Spleen (tissue), 11 donors: Measurements from ENCODE around the gene CMTM7. TPM values are rescaled to one million over a fixed set of nuclear protein-coding genes. Genes with fewer than 3 reads are reported as not detected.

ENCODE experiments used
- DNase-seq: peaks from one replicate; pipeline ENCODE4 v3.0.0-alpha.2; 2020
- H3K27ac ChIP-seq, 8 donors: fragments of 200-600 bp; sonication (generic) in 7 of 8; 1 replicate in 4 of 8; 2 replicates in 4 of 8; pipeline versions ENCODE4 v1.5.0 to v1.8.0; 2016 to 2021; ENCODE audit warnings: inconsistent platforms in 4 of 8, mild to moderate bottlenecking in 4 of 8, moderate library complexity in 1 of 8
- H3K27me3 ChIP-seq, 7 donors: fragments of 200-600 bp; sonication (generic) in 6 of 7; replicated peaks in 1 of 7; 1 replicate in 4 of 7; 2 replicates in 3 of 7; pipeline versions ENCODE4 v1.5.0 to v1.8.0; 2016 to 2021; ENCODE audit warnings: inconsistent platforms in 3 of 7, mild to moderate bottlenecking in 1 of 7
- H3K36me3 ChIP-seq, 6 donors: fragments of 200-600 bp; sonication (generic) in 5 of 6; 1 replicate in 4 of 6; 2 replicates in 2 of 6; pipeline versions ENCODE4 v1.5.0 to v1.8.0; 2016 to 2021; ENCODE audit warnings: inconsistent platforms in 2 of 6
- H3K4me1 ChIP-seq, 6 donors: fragments of 200-600 bp; sonication (generic) in 5 of 6; 1 replicate in 3 of 6; 2 replicates in 3 of 6; pipeline versions ENCODE4 v1.5.0 to v1.8.0; 2016 to 2021; ENCODE audit warnings: inconsistent platforms in 3 of 6
- H3K4me3 ChIP-seq, 8 donors: fragments of 200-600 bp; sonication (generic) in 7 of 8; 1 replicate in 4 of 8; 2 replicates in 4 of 8; pipeline versions ENCODE4 v1.5.0 to v1.8.0; 2016 to 2021; ENCODE audit warnings: inconsistent platforms in 4 of 8, mild to moderate bottlenecking in 4 of 8, moderate library complexity in 2 of 8
- H3K9me3 ChIP-seq, 8 donors: fragments of 200-600 bp; sonication (generic) in 7 of 8; 1 replicate in 4 of 8; 2 replicates in 4 of 8; pipeline versions ENCODE4 v1.5.0 to v1.8.0; 2016 to 2021; ENCODE audit warnings: inconsistent platforms in 4 of 8
- CTCF ChIP-seq, 11 experiments: fragments of 200-600 bp in 7 of 11; fragments of 450-650 bp in 4 of 11; sonication (generic) in 4 of 11; IDR thresholded peaks in 8 of 11; conservative IDR thresholded peaks in 3 of 11; 1 replicate in 7 of 11; 2 replicates in 4 of 11; pipeline versions ENCODE4 v1.4.0 to v1.8.0; 2016 to 2021; ENCODE audit warnings: antibody characterized with exemption in 11 of 11, inconsistent platforms in 4 of 11, mild to moderate bottlenecking in 1 of 11
- POLR2A ChIP-seq, 3 donors: fragments of 450-650 bp; IDR thresholded peaks; one replicate each; pipeline ENCODE4 v1.5.1; 2017; ENCODE audit warnings: antibody characterized with exemption in 3 of 3, mild to moderate bottlenecking in 1 of 3
- POLR2AphosphoS5 ChIP-seq, 3 donors: sonication (generic); formaldehyde crosslinking; IDR thresholded peaks; one replicate each; pipeline ENCODE4 v1.5.1; 2017; ENCODE audit warnings: antibody characterized with exemption in 3 of 3
- WGBS, 5 donors: extraction: QIAGEN DNeasy Blood & Tissue Kit in 3 of 5; methylation state at CpG; one replicate each; pipeline versions ENCODE4 v1.1.5 to v1.1.7; 2013 to 2018; 5-methylcytosine and 5-hydroxymethylcytosine counted together
- intact Hi-C: fragments of 100-400 bp; cut with DNase I; formaldehyde crosslinking; loops from one replicate; pipeline ENCODE4 v1.15.0; 2023; ENCODE audit warnings: low total_unique reads
- polyA plus RNA-seq, 3 donors: library from polyadenylated mRNA; stranded (reverse); fragments of 200-250 nt; gene quantifications; one replicate each; pipeline ENCODE4 v1.2.1, GENCODE V29; 2013
- total RNA-seq, 7 donors: library from RNA; depleted of rRNA in 3 of 7; stranded (reverse); fragments of >200 nt in 3 of 7; fragmentation: NEBNext Ultra II Directional in 4 of 7; extraction: Animal tissue kit (Norgen Biotek cat#: 25700) in 4 of 7; gene quantifications; one replicate each; pipeline versions ENCODE4 v1.1.0 to v1.2.1, GENCODE V29; 2016 to 2021
- donor health status: healthy with polysubstance abuse.
- donor health status: DM: no; HTN: no; CAD: no; lungs with moderate emphysema.
- donor health status: DM: no; HTN: no; CAD: no.
- donor health status: Bipolar disorder and iron deficiency.
- donor health status: healthy.
- donor health status: DM: no; HTN: no; CAD: no.
- donor health status: DM: yes; HTN: yes; CAD: no.

Gene CMTM7
- total and polyA plus RNA-seq, 10 donors = 27.6 to 92.0 (median 47.5) TPM

- Histone ChIP-seq H3K27ac (peak overlapping the region in 2 of 8 donors; percentile 18 to 33), H3K9me3 (no peaks in the 10 kb centered on the region), H3K4me1 (peaks cover 3 to 60% (median 27%) of the 10 kb centered on the region in 6 donors), H3K27me3 (no peaks in the 10 kb centered on the region), H3K4me3 (no peak overlapping the region), H3K36me3 (peaks cover 0 to 62% (median 24%) of the 10 kb centered on the region in 6 donors)
- intact Hi-C loops = no loop called here
- 63 to 75% (median 67%) methylated on average over 12 to 14 of the region's 14 CpGs for WGBS, 5 donors
- no peak for DNase-seq
- TF ChIP-seq POLR2A (IDR thresholded peaks at IDR 0.05) (no peak), POLR2AphosphoS5 (IDR thresholded peaks at IDR 0.05) (peak in 1 of 3 donors; percentile 22)
These were observed 57.2 kb downstream of the CMTM7 start for GRCh38 chr3:32448686-32449474.

GRCh38 chr3:32449691-32450090 is 58.0 kb downstream of the CMTM7 start:
- no peak for TF ChIP-seq CTCF (IDR thresholded peaks at IDR 0.05 in 8 of 11, conservative IDR thresholded peaks at IDR 0.05 in 3 of 11)
- TF ChIP-seq POLR2A (IDR thresholded peaks at IDR 0.05) = no peak
- no peak for TF ChIP-seq POLR2AphosphoS5 (IDR thresholded peaks at IDR 0.05)
- intact Hi-C loops = no loop called here
- 78 to 97% (median 95%) methylated on average over 3 of the region's 3 CpGs for WGBS, 5 donors
- H3K4me1 ChIP-seq = peaks cover 0 to 52% (median 23%) of the 10 kb centered on the region in 6 donors
- H3K27ac ChIP-seq = no peak overlapping the region
- no peaks in the 10 kb centered on the region for H3K9me3 ChIP-seq
- H3K4me3 ChIP-seq = no peak overlapping the region
- no peak for DNase-seq
- H3K36me3 ChIP-seq = peaks cover 0 to 66% (median 32%) of the 10 kb centered on the region in 6 donors
- no peaks in the 10 kb centered on the region for H3K27me3 ChIP-seq

GRCh38 chr3:32450426-32450825 is 58.8 kb downstream of the CMTM7 start:
- no peaks in the 10 kb centered on the region for H3K27me3 ChIP-seq
- H3K9me3 ChIP-seq = no peaks in the 10 kb centered on the region
- no peak overlapping the region for H3K4me3 ChIP-seq
- 94 to 100% (median 97%) methylated on average over 2 of the region's 2 CpGs for WGBS, 5 donors
- peaks cover 0 to 73% (median 35%) of the 10 kb centered on the region in 6 donors for H3K36me3 ChIP-seq
- DNase-seq = no peak
- intact Hi-C loops = no loop called here
- H3K4me1 ChIP-seq = peaks cover 3 to 58% (median 25%) of the 10 kb centered on the region in 6 donors
- TF ChIP-seq CTCF (IDR thresholded peaks at IDR 0.05 in 8 of 11, conservative IDR thresholded peaks at IDR 0.05 in 3 of 11) = no peak
- TF ChIP-seq POLR2AphosphoS5 (IDR thresholded peaks at IDR 0.05) = no peak
- TF ChIP-seq POLR2A (IDR thresholded peaks at IDR 0.05) = no peak
- H3K27ac ChIP-seq = no peak overlapping the region

GRCh38 chr3:32450992-32451659 is 59.5 kb downstream of the CMTM7 start:
- H3K36me3 ChIP-seq = peaks cover 0 to 80% (median 36%) of the 10 kb centered on the region in 6 donors
- TF ChIP-seq POLR2AphosphoS5 (IDR thresholded peaks at IDR 0.05) = no peak
- TF ChIP-seq CTCF (IDR thresholded peaks at IDR 0.05 in 8 of 11, conservative IDR thresholded peaks at IDR 0.05 in 3 of 11) = no peak
- TF ChIP-seq POLR2A (IDR thresholded peaks at IDR 0.05) = no peak
- 88 to 98% (median 94%) methylated on average over 12 of the region's 12 CpGs for WGBS, 5 donors
- intact Hi-C loops = no loop called here
- no peak overlapping the region for H3K27ac ChIP-seq
- H3K4me1 ChIP-seq = peaks cover 3 to 60% (median 29%) of the 10 kb centered on the region in 6 donors
- H3K4me3 ChIP-seq = no peak overlapping the region
- DNase-seq = no peak
- H3K9me3 ChIP-seq = no peaks in the 10 kb centered on the region
- no peaks in the 10 kb centered on the region for H3K27me3 ChIP-seq
